GM12878 (cell line): ENCODE data around the gene DACH1. TPM values are rescaled to one million over a fixed set of nuclear protein-coding genes. Genes with fewer than 3 reads are reported as not detected.

ENCODE experiments used
- ATAC-seq: fragments of 200-7000 bp; cut with Tn5 transposase; 3 replicates; pipeline ENCODE4 v1.9.1; 2020; ENCODE audit warnings: mild to moderate bottlenecking, moderate library complexity
- BruUV-seq: library from RNA; stranded (reverse); fragments of 400-500 nt; replicated peaks from 2 replicates; lab custom pipeline; 2021; lab: Mats Ljungman, UMichigan
- CTCF ChIA-PET: fragments of 300-600 bp; sonication (Branson Sonifier 250); formaldehyde crosslinking; extraction: SDS; loops from one replicate; lab custom pipeline; 2021; ENCODE audit warnings: inconsistent platforms; lab: Yijun Ruan, JAX
- POLR2A ChIA-PET: fragments of 350-600 bp; formaldehyde crosslinking; extraction: SDS; loops from one replicate; lab custom pipeline; 2021; ENCODE audit warnings: inconsistent platforms; lab: Charles Lee
- RAD21 ChIA-PET: fragments of 300-600 bp; sonication (Branson Sonifier 250); formaldehyde crosslinking; loops from one replicate; lab custom pipeline; 2023; ENCODE audit warnings: antibody characterized with exemption; ENCODE audit not compliant: unreplicated experiment; lab: Charles Lee
- SMC1A ChIA-PET: fragments of 300-600 bp; sonication (Branson Sonifier 250); formaldehyde crosslinking; loops from one replicate; lab custom pipeline; 2023; ENCODE audit not compliant: unreplicated experiment, uncharacterized antibody; lab: Charles Lee
- DNase-seq: peaks from one replicate; pipeline ENCODE4 v3.0.0-alpha.2; 2011; ENCODE audit warnings: low read depth, low spot score
- FAIRE-seq: peaks from 3 replicates; lab custom pipeline; 2011; peaks lifted over from hg19 to GRCh38; lab: Jason Lieb, UNC
- H2AFZ ChIP-seq: 2 replicates; pipeline ENCODE4 v1.6.0; 2011; ENCODE audit warnings: low read depth, low read length, control low read depth; ENCODE audit not compliant: control insufficient read depth
- H3K27ac ChIP-seq: 2 replicates; pipeline ENCODE4 v1.5.1; 2011; ENCODE audit warnings: control low read depth; ENCODE audit not compliant: control insufficient read depth, insufficient read depth
- H3K27me3 ChIP-seq, 2 experiments: replicated peaks in 1 of 2; 2 replicates each; pipeline versions ENCODE4 v1.6.0 to v1.6.1; 2011; ENCODE audit warnings: low read length in 1 of 2; ENCODE audit not compliant: control insufficient read depth in 2 of 2, insufficient read depth in 2 of 2
- H3K36me3 ChIP-seq, 2 experiments: 2 replicates each; pipeline ENCODE4 v1.5.1; 2011; ENCODE audit warnings: low read length in 1 of 2; ENCODE audit not compliant: control insufficient read depth in 2 of 2, insufficient read depth in 2 of 2
- H3K4me1 ChIP-seq: 2 replicates; pipeline ENCODE4 v1.6.1; 2011; ENCODE audit warnings: mild to moderate bottlenecking, low read length, moderate library complexity, mixed read lengths; ENCODE audit not compliant: control insufficient read depth, insufficient read depth
- H3K4me2 ChIP-seq: 2 replicates; pipeline ENCODE4 v1.6.0; 2011; ENCODE audit warnings: control low read depth; ENCODE audit not compliant: control insufficient read depth, insufficient read depth
- H3K4me3 ChIP-seq: fragments of 200-600 bp; sonication (generic); 2 replicates; pipeline ENCODE4 v1.5.1; 2016
- H3K79me2 ChIP-seq: 2 replicates; pipeline ENCODE4 v1.6.0; 2011; ENCODE audit warnings: low read length; ENCODE audit not compliant: control insufficient read depth, insufficient read depth
- H3K9ac ChIP-seq: 2 replicates; pipeline ENCODE4 v1.8.0; 2011; ENCODE audit warnings: low read length, control low read depth, mixed read lengths; ENCODE audit not compliant: control insufficient read depth, insufficient read depth
- H3K9me3 ChIP-seq: replicated peaks from 3 replicates; pipeline ENCODE4 v1.5.1; 2011; ENCODE audit warnings: mild to moderate bottlenecking, low read length; ENCODE audit not compliant: control insufficient read depth, insufficient read depth
- H4K20me1 ChIP-seq: 2 replicates; pipeline ENCODE4 v1.6.0; 2011; ENCODE audit not compliant: control insufficient read depth, insufficient read depth
- CHD2 ChIP-seq: IDR thresholded peaks from 2 replicates; pipeline ENCODE4 v1.6.1; 2011; ENCODE audit warnings: low read depth, low read length, improper control_type of control experiment, borderline replicate concordance
- EED ChIP-seq: sonication (generic); IDR thresholded peaks from 2 replicates; pipeline ENCODE4 v1.6.1; 2016; ENCODE audit warnings: antibody characterized with exemption, low read depth
- EP300 ChIP-seq, 2 experiments: fragments of 150-350 bp in 1 of 2; IDR thresholded peaks; 2 replicates each; pipeline ENCODE4 v1.6.1; 2011 to 2012; ENCODE audit warnings: low read depth in 2 of 2, low read length in 2 of 2, borderline replicate concordance in 1 of 2, improper control_type of control experiment in 1 of 2, inconsistent platforms in 1 of 2; ENCODE audit not compliant: control insufficient read depth in 1 of 2
- KAT2A ChIP-seq: conservative IDR thresholded peaks from 2 replicates; pipeline ENCODE4 v1.6.1; 2011; ENCODE audit warnings: low read depth, low read length; ENCODE audit not compliant: control insufficient read depth
- MEF2A ChIP-seq: IDR thresholded peaks from 2 replicates; pipeline ENCODE4 v1.6.1; 2011; ENCODE audit warnings: low read depth, mild to moderate bottlenecking, low read length, moderate library complexity; ENCODE audit not compliant: insufficient read depth
- MYC ChIP-seq: IDR thresholded peaks from 2 replicates; pipeline ENCODE4 v1.6.1; 2011; ENCODE audit warnings: mild to moderate bottlenecking, low read length, moderate library complexity, inconsistent platforms; ENCODE audit not compliant: insufficient read depth, insufficient replicate concordance, insufficient read length, severe bottlenecking
- NR2F1 ChIP-seq: fragments of 450-650 bp; conservative IDR thresholded peaks from 2 replicates; pipeline ENCODE4 v1.6.1; 2017; ENCODE audit warnings: mild to moderate bottlenecking
- RBBP5 ChIP-seq: fragments of 200-600 bp; sonication (generic); conservative IDR thresholded peaks from 2 replicates; pipeline ENCODE4 v1.6.1; 2016
- SREBF1 ChIP-seq: IDR thresholded peaks from 2 replicates; pipeline ENCODE4 v1.6.1; 2012; ENCODE audit warnings: mild to moderate bottlenecking, low read length
- WGBS: methylation state at CpG from one replicate; pipeline ENCODE4 v1.1.6; 2016; ENCODE audit warnings: low lambda C conversion rate; ENCODE audit not compliant: insufficient replicate concordance, insufficient coverage; ENCODE audit errors: missing lambda C conversion rate; 5-methylcytosine and 5-hydroxymethylcytosine counted together
- in situ Hi-C: fragments of 300-500 bp; cut with MboI; formaldehyde crosslinking; loops from 9 replicates; pipeline ENCODE4 v1.14.3; 2018; ENCODE audit warnings: mixed read lengths
- intact Hi-C: fragments of 100-400 bp; cut with micrococcal nuclease; formaldehyde crosslinking; loops from one replicate; pipeline ENCODE4 v1.14.2; 2022; ENCODE audit not compliant: unreplicated experiment
- polyA plus RNA-seq, 11 experiments: library from polyadenylated mRNA; depleted of rRNA in 4 of 11; unstranded in 6 of 11; stranded (reverse) in 5 of 11; fragments of >200 nt; fragmentation: Nextera tagmentation in 4 of 11; fragmentation: Illumina TruSeq in 1 of 11; extraction: Ambion mirVana in 4 of 11; extraction: Trizol in 1 of 11; gene quantifications; 1 replicate in 1 of 11; 2 replicates in 10 of 11; pipeline versions ENCODE4 v1.2.1 to v1.2.3, GENCODE V29; 2011 to 2016; ENCODE audit warnings: inconsistent platforms in 2 of 11, missing spikeins in 2 of 11, low read depth in 1 of 11
- total RNA-seq, 4 experiments: library from RNA; depleted of rRNA in 3 of 4; stranded (reverse); fragments of >200 nt in 3 of 4; fragmentation: Illumina TruSeq in 1 of 4; extraction: Trizol in 1 of 4; gene quantifications; 2 replicates each; pipeline versions ENCODE4 v1.2.1 to v1.2.3, GENCODE V29; 2013 to 2021
- TF ChIP-seq, protein P1 (sequence below): IDR thresholded peaks from 2 replicates; pipeline ENCODE4 v1.6.1; 2011; ENCODE audit warnings: low read depth, low read length, improper control_type of control experiment, borderline replicate concordance
- TF ChIP-seq, protein P2 (sequence below): fragments of 450-650 bp; formaldehyde crosslinking; IDR thresholded peaks from 2 replicates; pipeline ENCODE4 v1.4.0; 2020; ENCODE audit warnings: mild to moderate bottlenecking, moderate library complexity
- TF ChIP-seq, protein P3 (sequence below): fragments of 450-650 bp; formaldehyde crosslinking; IDR thresholded peaks from 2 replicates; pipeline ENCODE4 v1.5.0; 2022; ENCODE audit warnings: mild to moderate bottlenecking, missing genetic modification characterization

Gene DACH1
- total and polyA plus RNA-seq, 10 of the 15 experiments (the other 5 are each of a cell fraction or from before 2014, with no cell fraction given): 0.05 TPM; not detected in 9

DNA sequence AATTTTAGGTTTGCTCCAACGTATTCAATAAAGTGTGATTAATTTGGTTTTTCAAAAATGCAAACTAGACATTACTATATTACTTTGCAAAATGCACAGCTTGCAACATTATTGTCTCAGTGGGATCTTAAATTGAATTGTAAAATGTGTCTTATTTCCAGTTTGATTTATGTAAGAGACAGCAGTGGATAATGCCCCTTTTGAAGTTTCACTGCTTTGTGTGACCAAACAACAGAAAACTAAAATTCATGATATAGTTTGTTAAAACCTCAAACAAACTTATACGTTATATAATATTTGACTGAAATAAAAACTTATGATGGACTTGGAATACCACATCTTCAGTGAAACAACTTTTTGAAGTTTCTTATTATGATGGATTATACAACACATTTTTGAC lies 279.8 kb downstream of the DACH1 start:
- in situ Hi-C loops: no loop called here
- ChIA-PET CTCF (interaction anchor here (0.8 kb wide), 1 partner anchor 20 kb away, joined by 3 read pairs; no protein-coding TSS in a partner anchor), SMC1A (no interaction called here), RAD21 (no interaction called here), POLR2A (no interaction called here)
- no peak overlapping the region for H2AFZ ChIP-seq
- intact Hi-C loops: no loop called here
- H3K79me2 ChIP-seq: no peaks in the 10 kb centered on the region
- H4K20me1 ChIP-seq: no peaks in the 10 kb centered on the region
- H3K36me3 ChIP-seq: no peaks in the 10 kb centered on the region
- no TSS peak for BruUV-seq
- H3K9ac ChIP-seq: no peak overlapping the region
- H3K4me2 ChIP-seq: no peak overlapping the region
- DNase-seq (no peak), FAIRE-seq (no peak), ATAC-seq (no peak)
- 0% methylated on average over 2 of the region's 2 CpGs for WGBS
- H3K4me1 ChIP-seq: no peaks in the 10 kb centered on the region
- H3K4me3 ChIP-seq: no peak overlapping the region
- no peaks in the 10 kb centered on the region for H3K9me3 ChIP-seq
- no peaks in the 10 kb centered on the region for H3K27me3 ChIP-seq
- no peak overlapping the region for H3K27ac ChIP-seq
- TF ChIP-seq EP300 (IDR thresholded peaks at IDR 0.05; ENCODE audit: borderline replicate concordance in 1 of 2, control insufficient read depth in 1 of 2, low read depth in 2 of 2, low read length in 2 of 2): no peak
- TF ChIP-seq KAT2A: no peak
- no peak for TF ChIP-seq CHD2
- no peak for TF ChIP-seq EED
- TF ChIP-seq NR2F1: no peak
- TF ChIP-seq MYC: no peak
- TF ChIP-seq, protein P1, sequence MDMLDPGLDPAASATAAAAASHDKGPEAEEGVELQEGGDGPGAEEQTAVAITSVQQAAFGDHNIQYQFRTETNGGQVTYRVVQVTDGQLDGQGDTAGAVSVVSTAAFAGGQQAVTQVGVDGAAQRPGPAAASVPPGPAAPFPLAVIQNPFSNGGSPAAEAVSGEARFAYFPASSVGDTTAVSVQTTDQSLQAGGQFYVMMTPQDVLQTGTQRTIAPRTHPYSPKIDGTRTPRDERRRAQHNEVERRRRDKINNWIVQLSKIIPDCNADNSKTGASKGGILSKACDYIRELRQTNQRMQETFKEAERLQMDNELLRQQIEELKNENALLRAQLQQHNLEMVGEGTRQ: no peak
- no peak for TF ChIP-seq RBBP5
- TF ChIP-seq, protein P2, sequence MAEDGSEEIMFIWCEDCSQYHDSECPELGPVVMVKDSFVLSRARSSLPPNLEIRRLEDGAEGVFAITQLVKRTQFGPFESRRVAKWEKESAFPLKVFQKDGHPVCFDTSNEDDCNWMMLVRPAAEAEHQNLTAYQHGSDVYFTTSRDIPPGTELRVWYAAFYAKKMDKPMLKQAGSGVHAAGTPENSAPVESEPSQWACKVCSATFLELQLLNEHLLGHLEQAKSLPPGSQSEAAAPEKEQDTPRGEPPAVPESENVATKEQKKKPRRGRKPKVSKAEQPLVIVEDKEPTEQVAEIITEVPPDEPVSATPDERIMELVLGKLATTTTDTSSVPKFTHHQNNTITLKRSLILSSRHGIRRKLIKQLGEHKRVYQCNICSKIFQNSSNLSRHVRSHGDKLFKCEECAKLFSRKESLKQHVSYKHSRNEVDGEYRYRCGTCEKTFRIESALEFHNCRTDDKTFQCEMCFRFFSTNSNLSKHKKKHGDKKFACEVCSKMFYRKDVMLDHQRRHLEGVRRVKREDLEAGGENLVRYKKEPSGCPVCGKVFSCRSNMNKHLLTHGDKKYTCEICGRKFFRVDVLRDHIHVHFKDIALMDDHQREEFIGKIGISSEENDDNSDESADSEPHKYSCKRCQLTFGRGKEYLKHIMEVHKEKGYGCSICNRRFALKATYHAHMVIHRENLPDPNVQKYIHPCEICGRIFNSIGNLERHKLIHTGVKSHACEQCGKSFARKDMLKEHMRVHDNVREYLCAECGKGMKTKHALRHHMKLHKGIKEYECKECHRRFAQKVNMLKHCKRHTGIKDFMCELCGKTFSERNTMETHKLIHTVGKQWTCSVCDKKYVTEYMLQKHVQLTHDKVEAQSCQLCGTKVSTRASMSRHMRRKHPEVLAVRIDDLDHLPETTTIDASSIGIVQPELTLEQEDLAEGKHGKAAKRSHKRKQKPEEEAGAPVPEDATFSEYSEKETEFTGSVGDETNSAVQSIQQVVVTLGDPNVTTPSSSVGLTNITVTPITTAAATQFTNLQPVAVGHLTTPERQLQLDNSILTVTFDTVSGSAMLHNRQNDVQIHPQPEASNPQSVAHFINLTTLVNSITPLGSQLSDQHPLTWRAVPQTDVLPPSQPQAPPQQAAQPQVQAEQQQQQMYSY: no peak
- TF ChIP-seq MEF2A: no peak
- TF ChIP-seq, protein P3, sequence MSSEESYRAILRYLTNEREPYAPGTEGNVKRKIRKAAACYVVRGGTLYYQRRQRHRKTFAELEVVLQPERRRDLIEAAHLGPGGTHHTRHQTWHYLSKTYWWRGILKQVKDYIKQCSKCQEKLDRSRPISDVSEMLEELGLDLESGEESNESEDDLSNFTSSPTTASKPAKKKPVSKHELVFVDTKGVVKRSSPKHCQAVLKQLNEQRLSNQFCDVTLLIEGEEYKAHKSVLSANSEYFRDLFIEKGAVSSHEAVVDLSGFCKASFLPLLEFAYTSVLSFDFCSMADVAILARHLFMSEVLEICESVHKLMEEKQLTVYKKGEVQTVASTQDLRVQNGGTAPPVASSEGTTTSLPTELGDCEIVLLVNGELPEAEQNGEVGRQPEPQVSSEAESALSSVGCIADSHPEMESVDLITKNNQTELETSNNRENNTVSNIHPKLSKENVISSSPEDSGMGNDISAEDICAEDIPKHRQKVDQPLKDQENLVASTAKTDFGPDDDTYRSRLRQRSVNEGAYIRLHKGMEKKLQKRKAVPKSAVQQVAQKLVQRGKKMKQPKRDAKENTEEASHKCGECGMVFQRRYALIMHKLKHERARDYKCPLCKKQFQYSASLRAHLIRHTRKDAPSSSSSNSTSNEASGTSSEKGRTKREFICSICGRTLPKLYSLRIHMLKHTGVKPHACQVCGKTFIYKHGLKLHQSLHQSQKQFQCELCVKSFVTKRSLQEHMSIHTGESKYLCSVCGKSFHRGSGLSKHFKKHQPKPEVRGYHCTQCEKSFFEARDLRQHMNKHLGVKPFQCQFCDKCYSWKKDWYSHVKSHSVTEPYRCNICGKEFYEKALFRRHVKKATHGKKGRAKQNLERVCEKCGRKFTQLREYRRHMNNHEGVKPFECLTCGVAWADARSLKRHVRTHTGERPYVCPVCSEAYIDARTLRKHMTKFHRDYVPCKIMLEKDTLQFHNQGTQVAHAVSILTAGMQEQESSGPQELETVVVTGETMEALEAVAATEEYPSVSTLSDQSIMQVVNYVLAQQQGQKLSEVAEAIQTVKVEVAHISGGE (CRISPR knock-in tag): no peak
- TF ChIP-seq SREBF1: no peak
